CD14-positive monocyte (primary cell): Measurements from ENCODE around the gene AFF3. TPM values are rescaled to one million over a fixed set of nuclear protein-coding genes. Genes with fewer than 3 reads are reported as not detected.

ENCODE experiments used
- DNase-seq, 3 donors: peaks; one replicate each; pipeline ENCODE4 v3.0.0-alpha.2; 2011 to 2022
- H2AFZ ChIP-seq: 2 replicates; pipeline ENCODE4 v1.6.0; 2012; ENCODE audit warnings: mild to moderate bottlenecking, low read depth, low read length, inconsistent platforms; ENCODE audit not compliant: insufficient read depth, poor library complexity, severe bottlenecking
- H3K27ac ChIP-seq, 2 donors: 1 replicate in 1 of 2; 2 replicates in 1 of 2; pipeline ENCODE4 v1.5.1; 2012 to 2013; ENCODE audit warnings: low read length in 2 of 2, control low read depth in 1 of 2, inconsistent platforms in 1 of 2, low read depth in 1 of 2, mild to moderate bottlenecking in 1 of 2
- H3K27me3 ChIP-seq, 2 donors: one replicate each; pipeline versions ENCODE4 v1.6.0 to v1.6.1; 2011 to 2013; ENCODE audit warnings: low read length in 2 of 2; ENCODE audit not compliant: control insufficient read depth in 2 of 2, insufficient read depth in 2 of 2
- H3K36me3 ChIP-seq, 2 donors: replicated peaks in 1 of 2; 1 replicate in 1 of 2; 2 replicates in 1 of 2; pipeline versions ENCODE4 v1.5.1 to v1.6.1; 2012 to 2013; ENCODE audit warnings: low read length in 2 of 2, control low read depth in 1 of 2, inconsistent platforms in 1 of 2, mild to moderate bottlenecking in 1 of 2; ENCODE audit not compliant: insufficient read depth in 2 of 2, control insufficient read depth in 1 of 2
- H3K4me1 ChIP-seq, 2 donors: 1 replicate in 1 of 2; 2 replicates in 1 of 2; pipeline versions ENCODE4 v1.5.1 to v1.6.1; 2012 to 2013; ENCODE audit warnings: low read length in 2 of 2, control low read depth in 1 of 2, inconsistent platforms in 1 of 2, mild to moderate bottlenecking in 1 of 2, moderate library complexity in 1 of 2; ENCODE audit not compliant: insufficient read depth in 2 of 2, control insufficient read depth in 1 of 2
- H3K4me2 ChIP-seq: replicated peaks from 2 replicates; pipeline ENCODE3; 2012; ENCODE audit warnings: low read length, moderate library complexity, mild to moderate bottlenecking; ENCODE audit not compliant: poor library complexity, severe bottlenecking; ENCODE audit errors: extremely low read depth
- H3K4me3 ChIP-seq, 3 experiments: fragments of 200-600 bp in 1 of 3; sonication (generic) in 1 of 3; replicated peaks in 1 of 3; 1 replicate in 2 of 3; 2 replicates in 1 of 3; pipeline ENCODE4 v1.5.1; 2011 to 2013; ENCODE audit warnings: low read length in 3 of 3, mild to moderate bottlenecking in 3 of 3, control low read depth in 2 of 3, low read depth in 2 of 3, inconsistent platforms in 1 of 3, moderate library complexity in 1 of 3
- H3K79me2 ChIP-seq: 2 replicates; pipeline ENCODE4 v1.6.0; 2012; ENCODE audit warnings: mild to moderate bottlenecking, control low read depth, inconsistent platforms, low read length, moderate library complexity; ENCODE audit not compliant: insufficient read depth
- H3K9ac ChIP-seq: 2 replicates; pipeline ENCODE4 v1.6.0; 2017; ENCODE audit warnings: low read length, mild to moderate bottlenecking; ENCODE audit not compliant: insufficient read depth, poor library complexity, severe bottlenecking
- H3K9me3 ChIP-seq, 2 donors: replicated peaks in 1 of 2; 1 replicate in 1 of 2; 2 replicates in 1 of 2; pipeline versions ENCODE4 v1.5.1 to v1.6.1; 2012 to 2013; ENCODE audit warnings: low read length in 2 of 2, control low read depth in 1 of 2; ENCODE audit not compliant: control insufficient read depth in 1 of 2, insufficient read depth in 1 of 2
- H4K20me1 ChIP-seq: 2 replicates; pipeline ENCODE4 v1.6.0; 2012; ENCODE audit warnings: mild to moderate bottlenecking, low read length, control low read depth, moderate library complexity; ENCODE audit not compliant: insufficient read depth
- H3K27ac Mint-ChIP-seq, 7 donors: one replicate each; pipeline ENCODE4 v1.8.0; 2020; ENCODE audit warnings: mild to moderate bottlenecking in 7 of 7, mixed read lengths in 7 of 7, moderate library complexity in 6 of 7, inconsistent platforms in 2 of 7
- H3K27me3 Mint-ChIP-seq, 3 donors: one replicate each; pipeline ENCODE4 v1.8.0; 2021 to 2022; ENCODE audit warnings: low read depth in 3 of 3, mild to moderate bottlenecking in 3 of 3, mixed read lengths in 3 of 3, moderate library complexity in 3 of 3, inconsistent platforms in 1 of 3
- H3K36me3 Mint-ChIP-seq, 2 donors: one replicate each; pipeline ENCODE4 v1.8.0; 2020; ENCODE audit warnings: mixed read lengths in 2 of 2, inconsistent platforms in 1 of 2, mild to moderate bottlenecking in 1 of 2
- H3K4me1 Mint-ChIP-seq: one replicate; pipeline ENCODE4 v1.8.0; 2020; ENCODE audit warnings: mild to moderate bottlenecking, mixed read lengths
- H3K4me3 Mint-ChIP-seq, 2 donors: one replicate each; pipeline ENCODE4 v1.8.0; 2020; ENCODE audit warnings: mild to moderate bottlenecking in 2 of 2, mixed read lengths in 2 of 2, moderate library complexity in 1 of 2
- H3K9me3 Mint-ChIP-seq, 7 donors: one replicate each; pipeline ENCODE4 v1.8.0; 2020 to 2022; ENCODE audit warnings: mixed read lengths in 7 of 7, mild to moderate bottlenecking in 6 of 7, moderate library complexity in 6 of 7, inconsistent platforms in 2 of 7
- CTCF ChIP-seq: fragments of 200-600 bp; IDR thresholded peaks from one replicate; pipeline ENCODE4 v1.8.0; 2022; ENCODE audit warnings: antibody characterized with exemption, mild to moderate bottlenecking
- WGBS: methylation state at CpG from one replicate; pipeline ENCODE4 v1.1.5; 2013; ENCODE audit warnings: missing lambda C conversion rate; ENCODE audit not compliant: insufficient coverage; 5-methylcytosine and 5-hydroxymethylcytosine counted together
- intact Hi-C, 2 donors: fragments of 100-400 bp; cut with micrococcal nuclease; formaldehyde crosslinking; loops; one replicate each; pipeline versions ENCODE4 v1.15.0 to v1.15.1; 2023
- polyA plus RNA-seq, 3 donors: library from polyadenylated mRNA; depleted of rRNA in 1 of 3; unstranded in 2 of 3; stranded (reverse) in 1 of 3; fragments of 300-500 nt in 2 of 3; fragments of >200 nt in 1 of 3; fragmentation: Illumina TruSeq in 2 of 3; gene quantifications; 1 replicate in 2 of 3; 2 replicates in 1 of 3; pipeline ENCODE4 v1.2.3, GENCODE V29; 2012 to 2021

Gene AFF3
- polyA plus RNA-seq, 3 donors = 0.17 to 4.1 (median 0.49) TPM

GRCh38 chr2:99763764-99764163, 378.6 kb downstream of the AFF3 start:
- no peak overlapping the region for H3K4me2 ChIP-seq
- H3K9me3 ChIP-seq = no peaks in the 10 kb centered on the region
- peaks cover 0 to 6% (median 0%) of the 10 kb centered on the region in 7 donors for H3K9me3 Mint-ChIP-seq
- H3K36me3 Mint-ChIP-seq = peaks cover 0 to 4% of the 10 kb centered on the region in 2 donors
- H3K79me2 ChIP-seq = no peaks in the 10 kb centered on the region
- no peak overlapping the region for H3K4me3 ChIP-seq
- H4K20me1 ChIP-seq = no peaks in the 10 kb centered on the region
- no peaks in the 10 kb centered on the region for H3K36me3 ChIP-seq
- H3K27me3 ChIP-seq = no peaks in the 10 kb centered on the region
- H2AFZ ChIP-seq = no peak overlapping the region
- H3K4me1 ChIP-seq = peaks cover 29 to 38% of the 10 kb centered on the region in 2 donors
- H3K27ac Mint-ChIP-seq = no peak overlapping the region
- peaks cover 0 to 2% (median 1%) of the 10 kb centered on the region in 3 donors for H3K27me3 Mint-ChIP-seq
- H3K4me1 Mint-ChIP-seq = peaks cover 52% of the 10 kb centered on the region
- H3K4me3 Mint-ChIP-seq = no peak overlapping the region
- WGBS = 96% methylated on average over 6 of the region's 6 CpGs
- TF ChIP-seq CTCF = no peak
- H3K27ac ChIP-seq = no peak overlapping the region
- intact Hi-C loops = no loop called here
- no peak overlapping the region for H3K9ac ChIP-seq
- no peak for DNase-seq

GRCh38 chr2:99762714-99763113, 379.7 kb downstream of the AFF3 start:
- Histone ChIP-seq H3K27ac (no peak overlapping the region), H2AFZ (no peak overlapping the region), H3K27me3 (no peaks in the 10 kb centered on the region), H3K4me1 (peaks cover 22 to 30% of the 10 kb centered on the region in 2 donors), H3K79me2 (no peaks in the 10 kb centered on the region), H3K9me3 (no peaks in the 10 kb centered on the region), H4K20me1 (no peaks in the 10 kb centered on the region), H3K4me3 (no peak overlapping the region), H3K4me2 (no peak overlapping the region), H3K36me3 (no peaks in the 10 kb centered on the region), H3K9ac (no peak overlapping the region)
- peaks cover 0 to 4% of the 10 kb centered on the region in 2 donors for H3K36me3 Mint-ChIP-seq
- no peak for TF ChIP-seq CTCF
- WGBS = 91% methylated on average over 5 of the region's 7 CpGs
- H3K9me3 Mint-ChIP-seq = peaks cover 0 to 4% (median 0%) of the 10 kb centered on the region in 7 donors
- intact Hi-C loops = no loop called here
- H3K4me3 Mint-ChIP-seq = no peak overlapping the region
- peaks cover 0 to 2% (median 1%) of the 10 kb centered on the region in 3 donors for H3K27me3 Mint-ChIP-seq
- no peak overlapping the region for H3K27ac Mint-ChIP-seq
- H3K4me1 Mint-ChIP-seq = peaks cover 41% of the 10 kb centered on the region
- no peak for DNase-seq
